NCI-H1417 (cell line): ENCODE results near the gene COMTD1.
"Not testable (repeated sequence)": the region's sequence is repeated elsewhere in the genome, so short reads cannot be mapped to it uniquely, and the experiment has no call there.

ENCODE experiments used
- DNase-seq, 3 experiments: peaks; one replicate each; lab custom pipeline; 2025; lab: John Stamatoyannopoulos, UW

Gene COMTD1

DNA sequence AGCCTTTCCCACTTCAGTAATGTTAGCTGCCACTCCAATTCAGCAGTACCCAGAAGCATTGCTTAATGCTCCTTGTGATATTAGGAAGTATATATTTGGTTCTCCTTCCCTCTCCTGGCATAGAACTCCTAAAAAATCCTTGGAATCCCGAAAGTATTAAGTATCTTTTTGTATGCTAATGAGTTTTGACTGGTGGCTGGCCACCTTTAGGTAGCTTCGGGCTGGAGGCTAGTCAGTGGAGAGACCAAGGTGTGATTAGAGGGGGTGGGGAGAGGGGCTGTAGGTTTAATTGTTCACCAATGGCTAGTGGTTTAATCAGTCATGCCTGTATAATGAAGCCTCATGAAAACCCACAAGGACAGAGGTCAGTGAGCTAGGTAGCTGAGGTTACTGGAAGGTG lies 12.2 kb downstream of the COMTD1 start:
- DNase-seq, result no peak

DNA sequence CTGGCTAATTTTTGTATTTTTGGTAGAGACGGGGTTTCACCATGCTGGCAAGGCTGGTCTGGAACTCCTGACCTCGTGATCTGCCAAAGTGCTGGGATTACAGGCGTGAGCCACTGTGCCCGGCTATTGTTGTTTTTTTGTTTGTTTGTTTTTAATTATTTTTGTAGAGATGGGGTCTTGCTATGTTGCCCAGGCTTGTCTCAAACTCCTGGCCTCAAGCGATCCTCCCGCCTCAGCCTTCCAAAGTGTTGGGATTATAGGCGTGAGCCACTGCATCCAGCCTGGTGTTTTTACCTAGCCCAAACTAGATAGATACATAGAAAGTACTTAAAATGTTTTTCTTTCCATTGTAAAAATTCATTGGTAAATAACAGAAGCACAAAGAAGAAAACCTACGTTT lies 14.3 kb downstream of the COMTD1 start:
- DNase-seq, result not testable (repeated sequence)

- DNase-seq, result no peak
These were observed 15.5 kb downstream of the COMTD1 start for GRCh38 chr10:75220274-75220673.

- DNase-seq, result no peak
These were observed 23.4 kb downstream of the COMTD1 start for GRCh38 chr10:75212343-75212742.

- peak in 2 of 3 experiments; percentile 18 to 31 for DNase-seq
These were observed 24.6 kb downstream of the COMTD1 start for GRCh38 chr10:75211007-75211691.

DNA sequence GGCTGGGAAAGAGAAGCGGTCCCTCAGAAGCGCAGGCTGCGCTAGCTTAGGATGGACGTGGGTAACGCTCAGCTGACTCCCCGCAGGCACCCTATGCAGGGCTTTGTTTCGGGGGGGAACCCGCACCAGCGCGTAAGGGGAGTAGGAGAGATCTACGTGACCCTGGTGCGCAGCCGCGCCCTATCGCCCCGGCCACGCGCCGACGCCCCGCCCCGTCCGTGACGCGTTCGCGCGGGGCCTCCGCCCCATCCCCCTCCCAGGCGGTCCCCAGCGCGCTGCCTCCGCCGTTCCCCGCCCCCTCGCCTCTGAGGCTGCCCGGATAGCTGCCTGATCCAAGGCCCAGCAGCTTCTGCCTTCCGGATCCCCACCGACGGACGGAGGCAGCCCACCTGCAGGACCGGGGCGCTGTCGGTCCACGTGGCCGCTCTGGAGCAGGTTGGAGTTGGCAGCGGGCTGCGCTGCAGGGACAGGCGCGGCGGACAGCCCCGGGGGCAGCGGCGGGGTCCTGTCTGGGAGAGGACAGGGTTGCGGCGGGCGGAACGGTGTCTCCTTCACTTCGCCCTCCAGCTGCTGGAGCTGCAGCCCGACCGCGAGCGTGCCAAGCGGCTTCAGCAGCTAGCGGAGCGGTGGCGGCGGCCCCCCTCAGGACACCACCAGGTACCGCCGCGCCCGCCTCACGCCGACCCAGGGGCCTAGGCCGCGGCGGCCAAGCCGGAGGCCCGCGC lies 25.3 kb downstream of the COMTD1 start, which contains the start of gene VDAC2:
TSS of gene VDAC2 (plus strand) at position 515 of the 725 bp plus-strand sequence. CDS start 363 bp downstream, outside the sequence.
- DNase-seq, result peak; percentile 86 to 93 (median 90)

GRCh38 chr10:75209921-75210281 lies 25.9 kb downstream of the COMTD1 start:
- DNase-seq, result peak in 2 of 3 experiments; percentile 36 to 86

DNA sequence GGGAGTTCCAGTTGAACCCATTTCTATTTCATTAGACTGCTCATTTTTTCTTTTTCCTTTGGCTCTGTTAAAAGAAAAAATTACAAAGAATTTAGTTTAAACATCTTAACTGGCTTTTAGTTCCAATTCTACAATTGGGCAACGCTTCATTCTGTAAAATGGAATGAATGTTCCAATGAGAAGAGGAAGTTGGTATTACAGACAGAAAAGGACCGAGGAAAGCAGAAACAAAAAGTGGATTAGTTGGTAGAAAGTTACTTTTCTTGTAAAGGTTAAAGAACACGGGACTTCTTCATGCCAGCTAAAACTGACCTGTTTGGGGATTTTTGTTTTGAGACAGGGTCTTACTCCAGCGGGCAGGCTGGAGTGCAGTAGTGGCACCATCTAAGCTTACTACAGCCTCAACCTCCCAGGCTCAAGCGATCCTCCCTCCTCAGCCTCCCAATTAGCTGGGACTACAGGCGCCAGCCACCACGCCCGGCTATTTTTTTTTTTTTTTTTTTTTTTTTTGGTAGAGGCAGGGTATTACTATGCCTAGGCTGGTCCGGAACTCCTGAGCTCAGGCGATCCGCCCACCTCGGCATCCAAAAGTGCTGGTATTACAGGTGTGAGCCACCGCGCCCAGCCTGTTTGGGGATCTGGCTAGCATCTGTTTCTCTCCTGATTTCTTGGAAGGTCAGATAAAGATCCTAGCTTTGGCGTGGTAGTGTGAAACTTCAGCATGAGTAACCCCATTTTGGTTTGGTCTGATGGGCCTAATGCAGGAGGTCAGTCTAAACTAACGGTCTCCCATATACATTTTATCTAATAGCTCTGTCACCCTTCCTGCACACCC lies 26.5 kb downstream of the COMTD1 start:
- peak in 1 of 3 experiments; percentile 44 for DNase-seq

- no peak for DNase-seq
These were observed 27.6 kb downstream of the COMTD1 start for GRCh38 chr10:75208181-75208580.

GRCh38 chr10:75207857-75208144 lies 28.0 kb downstream of the COMTD1 start:
- no peak for DNase-seq

GRCh38 chr10:75207079-75207856 lies 28.5 kb downstream of the COMTD1 start:
- DNase-seq, result no peak

DNA sequence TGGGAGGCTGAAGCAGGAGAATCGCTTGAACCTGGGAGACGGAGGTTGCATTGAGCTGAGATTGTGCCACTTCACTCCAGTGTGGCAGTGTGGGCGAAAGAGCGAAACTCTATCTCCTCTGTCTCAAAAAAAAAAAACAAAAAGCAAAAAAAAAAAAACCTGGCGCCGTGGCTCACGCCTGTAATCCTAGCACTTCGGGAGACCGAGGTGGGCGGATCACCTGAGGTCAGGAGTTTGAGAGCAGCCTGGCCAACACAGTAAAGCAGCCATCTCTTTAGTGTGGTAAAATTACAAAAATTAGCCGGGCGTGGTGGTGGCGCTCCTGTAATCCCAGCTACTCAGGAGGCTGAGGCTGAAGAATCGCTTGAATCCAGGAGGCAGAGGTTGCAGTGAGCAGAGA lies 29.1 kb downstream of the COMTD1 start:
- not testable (repeated sequence) for DNase-seq

- no peak for DNase-seq
These were observed 29.8 kb downstream of the COMTD1 start for GRCh38 chr10:75205908-75206307.

DNA sequence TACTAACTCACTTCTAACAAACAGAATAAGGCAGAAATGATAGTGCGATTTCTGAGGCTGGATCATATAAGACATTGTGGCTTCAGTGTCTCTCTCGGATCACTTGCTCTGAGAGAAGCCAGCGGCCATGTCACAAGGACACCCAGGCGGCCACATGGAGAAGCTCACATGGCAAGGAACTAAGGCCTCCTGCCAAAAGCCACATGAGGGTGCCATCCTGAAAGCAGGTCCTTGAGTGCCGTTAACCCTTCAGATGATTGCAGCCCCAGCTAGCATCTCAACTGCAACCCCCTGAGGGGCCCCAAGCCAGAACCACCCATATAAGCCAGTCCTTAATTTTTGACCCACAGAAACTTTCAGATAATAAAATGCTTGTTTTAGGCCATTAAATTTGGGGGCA lies 32.0 kb downstream of the COMTD1 start:
- DNase-seq, result no peak

DNA sequence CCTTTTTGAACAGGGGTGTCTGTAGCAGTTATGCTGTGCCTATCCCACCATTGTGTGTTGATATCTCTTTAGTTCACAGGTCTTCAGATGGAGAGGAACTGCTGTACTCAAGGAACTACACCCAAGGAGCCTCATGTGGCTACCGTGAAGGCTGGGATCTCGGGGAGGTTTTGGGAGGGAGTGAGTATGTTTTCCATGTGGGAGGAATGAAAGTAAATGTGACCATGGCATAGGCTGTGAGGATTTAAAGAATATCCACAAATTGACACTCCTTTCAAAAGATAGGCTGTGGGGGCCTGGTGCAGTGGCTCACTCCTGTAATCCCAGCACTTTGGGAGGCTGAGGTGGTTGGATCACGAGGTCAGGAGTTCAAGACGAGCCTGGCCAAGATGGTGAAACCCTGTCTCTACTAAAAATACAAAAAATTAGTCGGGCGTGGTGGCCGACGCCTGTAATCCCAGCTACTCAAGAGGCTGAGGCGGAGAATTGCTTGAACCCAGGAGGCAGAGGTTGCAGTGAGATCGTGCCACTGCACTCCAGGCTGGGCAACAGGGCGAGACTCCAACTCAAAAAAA lies 32.6 kb downstream of the COMTD1 start:
- DNase-seq, result not testable (repeated sequence)

GRCh38 chr10:75202321-75203045 lies 33.3 kb downstream of the COMTD1 start:
- no peak for DNase-seq

DNA sequence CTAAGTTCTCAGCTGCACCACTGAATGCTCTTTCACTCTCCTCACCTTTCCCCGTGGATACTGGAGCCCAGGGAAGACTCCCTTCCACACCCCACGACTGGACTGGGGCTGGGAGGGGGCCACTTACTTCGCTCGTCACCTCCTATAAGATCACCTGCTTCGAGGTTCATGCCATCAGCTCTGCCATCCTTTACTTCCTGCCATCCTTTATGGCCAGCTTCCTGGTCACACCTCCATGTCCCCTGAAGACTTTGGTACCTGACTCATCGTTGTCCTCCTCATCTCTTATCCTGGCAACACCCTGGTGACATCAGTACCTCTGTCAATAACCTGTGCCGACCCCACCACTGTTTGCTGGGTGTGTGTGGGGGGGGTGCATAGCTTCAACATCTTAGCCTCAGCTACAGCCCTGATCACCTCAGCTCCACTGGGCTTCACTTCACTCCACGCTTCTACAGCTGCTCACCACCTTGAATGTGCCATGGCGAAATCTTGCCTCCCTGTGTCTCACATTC lies 33.9 kb downstream of the COMTD1 start:
- no peak for DNase-seq

DNA sequence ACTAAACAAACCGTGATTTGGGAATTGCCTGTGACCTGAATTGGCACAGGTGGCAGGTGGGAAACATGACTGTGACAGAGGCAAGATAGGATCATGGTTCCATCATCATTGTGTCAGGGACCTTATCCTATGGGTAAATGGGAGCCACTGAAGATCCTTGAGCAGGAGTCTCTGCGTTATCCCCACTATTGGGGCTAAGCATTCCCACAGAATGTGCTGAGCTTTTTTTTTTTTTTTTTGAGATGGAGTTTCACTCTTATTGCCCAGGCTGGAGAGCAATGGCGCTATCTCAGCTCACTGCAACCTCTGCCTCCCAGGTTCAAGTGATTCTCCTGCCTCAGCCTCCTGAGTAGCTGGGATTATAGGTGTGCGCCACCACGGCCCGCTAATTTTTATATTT lies 35.8 kb downstream of the COMTD1 start:
- DNase-seq, result not testable (repeated sequence)

DNA sequence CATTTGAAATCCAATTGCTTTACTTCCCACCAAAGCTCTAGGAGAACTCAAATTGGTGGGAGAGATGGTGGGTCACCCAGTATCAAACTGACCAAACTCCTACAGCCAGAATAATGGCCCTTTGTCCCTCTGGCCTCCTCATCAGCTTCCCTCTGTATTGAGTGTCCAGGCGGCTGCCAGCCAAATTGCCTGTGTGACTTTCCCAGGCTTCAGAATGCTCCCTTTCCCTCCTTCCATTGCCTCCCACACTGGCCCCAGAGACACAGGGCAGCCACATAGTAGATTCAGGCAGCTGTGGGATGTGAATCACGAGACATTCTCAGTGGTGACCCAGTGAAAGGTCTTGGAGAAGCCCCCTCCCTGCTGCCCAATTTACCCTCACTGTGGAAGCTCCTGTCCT lies 37.9 kb downstream of the COMTD1 start:
- DNase-seq, result no peak

GRCh38 chr10:75197066-75197465 lies 38.7 kb downstream of the COMTD1 start:
- DNase-seq, result no peak
